ENCODE data around the gene MACROD2. TPM values are rescaled to one million over a fixed set of nuclear protein-coding genes. Genes with fewer than 3 reads are reported as not detected.

MACROD2 gene
- total and polyA plus RNA-seq, 2 experiments from 2014 or later: 2.8 to 4.3 TPM

- TF ChIP-seq EZH2 (IDR thresholded peaks at IDR 0.05; ENCODE audit: low read depth, unreplicated experiment) (no peak), ZNF462 (CRISPR knock-in tag; IDR thresholded peaks at IDR 0.05) (no peak), POLR2AphosphoS5 (IDR thresholded peaks at IDR 0.05; ENCODE audit: low read depth) (no peak), ZNF331 (CRISPR knock-in tag; IDR thresholded peaks at IDR 0.05; ENCODE audit: low read depth) (no peak), CREB1 (CRISPR knock-in tag; IDR thresholded peaks at IDR 0.05; ENCODE audit: low read depth) (no peak)
These were observed 2054.3 kb downstream of the MACROD2 start (continued) for GRCh38 chr20:16049529-16050093.

- no peak overlapping the region for H3K27ac ChIP-seq (ENCODE audit: low read depth)
- Mint-ChIP-seq H3K4me1 (peaks cover 10% of the 10 kb centered on the region; the same call in 2 of the 3 replicates), H3K9me3 (no peaks in the 10 kb centered on the region), H3K4me3 (no peak overlapping the region), H3K36me3 (ENCODE audit: low read depth) (no peaks in the 10 kb centered on the region), H3K27me3 (ENCODE audit: insufficient read depth, low read depth, poor library complexity) (no peaks in the 10 kb centered on the region), H3K27ac (peak overlapping the region; percentile 35; the same call in 1 of the 2 replicates)
- H3K27me3 ChIP-seq (ENCODE audit: insufficient read depth): no peaks in the 10 kb centered on the region
- H4K20me1 ChIP-seq (replicated peaks; ENCODE audit: insufficient read depth): no peaks in the 10 kb centered on the region
- peaks cover 3% of the 10 kb centered on the region for H3K9me2 ChIP-seq (ENCODE audit: insufficient read depth)
- ATAC-seq (no peak), DNase-seq (ENCODE audit: low spot score) (no peak)
- H3F3A ChIP-seq (replicated peaks; ENCODE audit: low read depth): no peaks in the 10 kb centered on the region
- no peak overlapping the region for H3K4me2 ChIP-seq
- no peak for TF ChIP-seq ZNF114 (CRISPR knock-in tag; IDR thresholded peaks at IDR 0.05)
- TF ChIP-seq ETS1 (IDR thresholded peaks at IDR 0.05): no peak
- no peak for TF ChIP-seq NANOG (IDR thresholded peaks at IDR 0.05; ENCODE audit: borderline replicate concordance)
- H3K36me3 ChIP-seq (ENCODE audit: insufficient read depth): no peaks in the 10 kb centered on the region
- H3K4me1 ChIP-seq (ENCODE audit: insufficient read depth): peaks cover 4% of the 10 kb centered on the region; the same call in 1 of the 2 replicates
- no peaks in the 10 kb centered on the region for H3K79me2 ChIP-seq (replicated peaks; ENCODE audit: insufficient read depth)
- H2AFZ ChIP-seq: peak overlapping the region; percentile 84; the same call in 1 of the 2 replicates
- no peak overlapping the region for H3K4me3 ChIP-seq
These were observed 2055.1 kb downstream of the MACROD2 start for GRCh38 chr20:16050366-16050765.

Data from GM23338 (cell line).